Activated CD4-positive, alpha-beta T cell treated with anti-CD3 and anti-CD28 coated beads, Interleukin-10, Interleukin-2, amounts not matched to agents 100 ng/mL and 50 ng/mL, durations not matched to agents 16 hours and 8 hours (primary cell): ENCODE measurements around the gene VAV2.
A peak's percentile ranks its signal among the peaks of the same experiment; 100 is the strongest.

ENCODE experiments used
- DNase-seq: peaks from one replicate; pipeline ENCODE4 v3.0.0-alpha.2; 2020

The VAV2 gene

GRCh38 chr9:133791735-133792649 lies 200.1 kb downstream of the VAV2 start:
- DNase-seq, result no peak

- DNase-seq, result no peak
Measured at GRCh38 chr9:133791069-133791468, 201.1 kb downstream of the VAV2 start.

- DNase-seq, result no peak
Measured at GRCh38 chr9:133789778-133790177, 202.3 kb downstream of the VAV2 start.

GRCh38 chr9:133788819-133789717 lies 203.1 kb downstream of the VAV2 start:
- no peak for DNase-seq

- no peak for DNase-seq
Measured at GRCh38 chr9:133788045-133788818, 203.9 kb downstream of the VAV2 start.

- DNase-seq, result no peak
Measured at GRCh38 chr9:133787754-133788025, 204.4 kb downstream of the VAV2 start.

GRCh38 chr9:133786907-133787753 lies 205.0 kb downstream of the VAV2 start:
- DNase-seq, result no peak

GRCh38 chr9:133786371-133786753 lies 205.8 kb downstream of the VAV2 start:
- DNase-seq, result no peak

GRCh38 chr9:133785753-133786370 lies 206.3 kb downstream of the VAV2 start:
- DNase-seq, result no peak

- no peak for DNase-seq
Measured at GRCh38 chr9:133784731-133785561, 207.2 kb downstream of the VAV2 start.

GRCh38 chr9:133783331-133783731 lies 208.8 kb downstream of the VAV2 start:
- DNase-seq, result no peak

- DNase-seq, result peak; percentile 60
Measured at GRCh38 chr9:133782157-133783130, 209.7 kb downstream of the VAV2 start.

- DNase-seq, result no peak
Measured at GRCh38 chr9:133781828-133782135, 210.3 kb downstream of the VAV2 start.

- DNase-seq, result no peak
Measured at GRCh38 chr9:133780962-133781827, 210.9 kb downstream of the VAV2 start.

- no peak for DNase-seq
Measured at GRCh38 chr9:133780404-133780945, 211.6 kb downstream of the VAV2 start.

- no peak for DNase-seq
Measured at GRCh38 chr9:133779516-133780403, 212.4 kb downstream of the VAV2 start.

GRCh38 chr9:133779081-133779480 lies 213.0 kb downstream of the VAV2 start:
- DNase-seq, result no peak
